ENCODE results near the gene XYLT1.

XYLT1 gene

DNA sequence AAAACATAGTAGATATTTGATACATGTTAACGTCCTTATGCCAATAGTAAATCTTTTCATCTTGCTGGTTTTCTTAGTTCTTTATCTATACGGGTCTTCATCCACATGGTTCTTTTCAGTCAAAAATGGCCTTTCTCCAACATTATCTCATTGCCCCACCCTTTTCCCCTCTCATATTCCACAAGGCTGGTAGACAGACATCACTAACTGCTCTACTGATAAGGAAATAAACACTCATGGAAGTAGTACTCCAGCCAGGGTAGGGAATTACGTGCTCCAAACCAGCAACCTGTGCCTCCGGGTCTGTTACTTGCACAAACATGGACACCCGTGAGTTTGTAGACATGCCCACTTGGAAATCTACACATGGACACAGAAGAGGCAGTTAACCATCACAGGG lies 141.4 kb downstream of the XYLT1 start:
- Histone ChIP-seq H3K27me3 (ENCODE audit: insufficient read depth, low read depth) (no peaks in the 10 kb centered on the region), H3K4me3 (IDR thresholded peaks at IDR 0.05; ENCODE audit: insufficient read depth, low read depth, low read length) (no peak overlapping the region), H3K4me1 (ENCODE audit: low read depth, poor library complexity, severe bottlenecking) (peaks cover 14% of the 10 kb centered on the region), H3K9ac (no peak overlapping the region), H4K20me1 (ENCODE audit: insufficient read depth) (no peaks in the 10 kb centered on the region), H3K36me3 (ENCODE audit: insufficient read depth) (no peaks in the 10 kb centered on the region), H3K79me2 (ENCODE audit: insufficient read depth, low read depth) (no peaks in the 10 kb centered on the region), H3K27ac (no peak overlapping the region), H2AFZ (ENCODE audit: low read depth) (no peak overlapping the region), H3K4me2 (no peak overlapping the region)
- TF ChIP-seq, protein P1, sequence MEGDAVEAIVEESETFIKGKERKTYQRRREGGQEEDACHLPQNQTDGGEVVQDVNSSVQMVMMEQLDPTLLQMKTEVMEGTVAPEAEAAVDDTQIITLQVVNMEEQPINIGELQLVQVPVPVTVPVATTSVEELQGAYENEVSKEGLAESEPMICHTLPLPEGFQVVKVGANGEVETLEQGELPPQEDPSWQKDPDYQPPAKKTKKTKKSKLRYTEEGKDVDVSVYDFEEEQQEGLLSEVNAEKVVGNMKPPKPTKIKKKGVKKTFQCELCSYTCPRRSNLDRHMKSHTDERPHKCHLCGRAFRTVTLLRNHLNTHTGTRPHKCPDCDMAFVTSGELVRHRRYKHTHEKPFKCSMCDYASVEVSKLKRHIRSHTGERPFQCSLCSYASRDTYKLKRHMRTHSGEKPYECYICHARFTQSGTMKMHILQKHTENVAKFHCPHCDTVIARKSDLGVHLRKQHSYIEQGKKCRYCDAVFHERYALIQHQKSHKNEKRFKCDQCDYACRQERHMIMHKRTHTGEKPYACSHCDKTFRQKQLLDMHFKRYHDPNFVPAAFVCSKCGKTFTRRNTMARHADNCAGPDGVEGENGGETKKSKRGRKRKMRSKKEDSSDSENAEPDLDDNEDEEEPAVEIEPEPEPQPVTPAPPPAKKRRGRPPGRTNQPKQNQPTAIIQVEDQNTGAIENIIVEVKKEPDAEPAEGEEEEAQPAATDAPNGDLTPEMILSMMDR (conservative IDR thresholded peaks at IDR 0.05; ENCODE audit: low read depth, low read length), result no peak

DNA sequence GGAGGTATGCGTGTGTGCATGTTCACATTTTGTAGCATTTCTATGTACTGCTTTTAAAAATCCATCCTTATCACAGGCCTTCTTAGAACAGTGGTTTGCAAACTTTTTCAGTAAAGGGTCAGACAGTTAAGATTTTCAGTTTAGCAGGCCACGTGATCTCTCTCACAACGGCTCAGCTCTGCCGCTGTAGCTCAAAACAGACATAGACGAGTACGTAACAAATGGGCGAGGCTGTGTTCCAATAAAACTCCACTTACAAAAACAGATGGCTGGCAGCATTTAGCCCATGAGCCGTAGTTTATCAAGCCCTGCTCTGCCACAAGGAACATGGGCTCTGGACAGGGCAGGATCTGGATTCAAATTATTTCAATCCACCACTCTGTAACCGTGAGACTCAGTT lies 141.8 kb downstream of the XYLT1 start:
- H3K4me2 ChIP-seq, result no peak overlapping the region
- no peaks in the 10 kb centered on the region for H3K36me3 ChIP-seq (ENCODE audit: insufficient read depth)
- H3K27me3 ChIP-seq (ENCODE audit: insufficient read depth, low read depth), result no peaks in the 10 kb centered on the region
- H3K4me1 ChIP-seq (ENCODE audit: low read depth, poor library complexity, severe bottlenecking), result peaks cover 14% of the 10 kb centered on the region
- H3K27ac ChIP-seq, result no peak overlapping the region
- H3K9ac ChIP-seq, result no peak overlapping the region
- no peaks in the 10 kb centered on the region for H4K20me1 ChIP-seq (ENCODE audit: insufficient read depth)
- TF ChIP-seq, protein P1 (conservative IDR thresholded peaks at IDR 0.05; ENCODE audit: low read depth, low read length), result no peak
- no peak overlapping the region for H3K4me3 ChIP-seq (IDR thresholded peaks at IDR 0.05; ENCODE audit: insufficient read depth, low read depth, low read length)
- H2AFZ ChIP-seq (ENCODE audit: low read depth), result no peak overlapping the region
- H3K79me2 ChIP-seq (ENCODE audit: insufficient read depth, low read depth), result no peaks in the 10 kb centered on the region

DNA sequence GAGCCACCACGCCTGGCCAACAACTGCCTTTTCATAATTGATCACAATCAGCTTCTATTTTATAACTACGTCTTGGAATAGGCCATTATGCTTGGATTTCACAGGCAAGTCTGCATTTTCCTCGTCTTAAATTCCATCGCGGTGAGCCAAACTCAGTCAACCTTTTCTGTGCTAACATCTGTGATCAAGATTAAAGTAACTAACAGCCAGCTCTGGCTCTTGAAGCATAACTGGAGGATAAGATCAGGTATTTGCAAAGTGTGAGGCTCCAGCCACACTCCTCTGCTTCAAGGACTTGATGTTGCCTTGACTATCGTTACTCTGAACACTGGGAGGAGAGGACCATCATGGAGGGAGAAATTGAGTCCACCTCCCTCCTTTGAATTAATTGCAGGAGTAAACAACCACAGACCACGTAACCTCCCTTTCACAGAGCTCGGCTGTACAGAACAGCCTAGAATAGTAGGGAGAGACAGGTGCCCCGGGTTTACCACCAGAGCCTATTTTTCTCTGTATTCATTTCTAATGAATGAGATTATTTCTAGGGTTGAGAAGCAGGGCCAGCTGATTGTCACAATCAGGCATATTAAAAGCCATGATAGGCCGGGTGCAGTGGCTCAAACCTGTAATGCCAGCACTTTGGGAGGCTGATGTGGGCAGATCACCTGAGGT lies 143.0 kb downstream of the XYLT1 start:
- TF ChIP-seq, protein P1 (conservative IDR thresholded peaks at IDR 0.05; ENCODE audit: low read depth, low read length), result no peak
- Histone ChIP-seq H3K4me3 (IDR thresholded peaks at IDR 0.05; ENCODE audit: insufficient read depth, low read depth, low read length) (no peak overlapping the region), H2AFZ (ENCODE audit: low read depth) (no peak overlapping the region), H4K20me1 (ENCODE audit: insufficient read depth) (no peaks in the 10 kb centered on the region), H3K27me3 (ENCODE audit: insufficient read depth, low read depth) (no peaks in the 10 kb centered on the region), H3K4me1 (ENCODE audit: low read depth, poor library complexity, severe bottlenecking) (peaks cover 14% of the 10 kb centered on the region), H3K9ac (no peak overlapping the region), H3K36me3 (ENCODE audit: insufficient read depth) (no peaks in the 10 kb centered on the region), H3K79me2 (ENCODE audit: insufficient read depth, low read depth) (no peaks in the 10 kb centered on the region), H3K4me2 (no peak overlapping the region; the same call in 1 of the 2 replicates), H3K27ac (no peak overlapping the region)

DNA sequence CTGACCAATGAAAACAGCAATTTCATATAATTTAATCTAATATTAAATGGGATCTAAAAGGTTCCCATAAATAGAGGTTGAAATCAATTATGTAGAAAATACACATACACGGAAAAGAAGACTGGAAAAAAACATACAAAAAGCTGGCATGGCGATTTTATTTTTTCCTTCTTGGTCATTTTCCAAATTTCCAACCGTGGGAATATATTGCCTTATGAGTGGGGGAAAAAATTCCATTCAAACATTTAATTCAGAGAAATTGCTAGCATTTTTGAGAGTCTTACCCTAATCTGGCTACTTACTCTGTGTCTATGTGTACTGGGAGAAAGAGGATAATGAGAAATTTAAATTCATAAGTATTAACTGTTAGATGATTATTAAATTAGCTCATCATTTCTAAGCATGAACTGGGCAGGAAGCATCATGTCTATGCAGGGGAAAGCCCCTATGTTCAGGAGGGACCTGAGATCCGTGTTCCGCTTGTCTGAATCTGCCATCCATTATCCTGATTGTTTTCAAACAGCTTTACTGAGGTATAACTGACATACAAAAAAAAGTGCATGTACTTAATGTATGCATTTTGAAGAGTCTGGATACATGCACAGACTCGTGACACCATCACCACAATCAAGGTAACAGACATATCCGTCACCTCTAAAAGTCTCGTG lies 145.2 kb downstream of the XYLT1 start:
- TF ChIP-seq, protein P1 (conservative IDR thresholded peaks at IDR 0.05; ENCODE audit: low read depth, low read length), result no peak

More for the DNA sequence above, 145.2 kb downstream of the XYLT1 start:
- no peaks in the 10 kb centered on the region for H3K79me2 ChIP-seq (ENCODE audit: insufficient read depth, low read depth)
- H3K27ac ChIP-seq, result no peak overlapping the region
- H2AFZ ChIP-seq (ENCODE audit: low read depth), result no peak overlapping the region
- H3K27me3 ChIP-seq (ENCODE audit: insufficient read depth, low read depth), result no peaks in the 10 kb centered on the region
- no peaks in the 10 kb centered on the region for H4K20me1 ChIP-seq (ENCODE audit: insufficient read depth)
- H3K4me2 ChIP-seq, result no peak overlapping the region
- H3K36me3 ChIP-seq (ENCODE audit: insufficient read depth), result no peaks in the 10 kb centered on the region
- peaks cover 14% of the 10 kb centered on the region for H3K4me1 ChIP-seq (ENCODE audit: low read depth, poor library complexity, severe bottlenecking)
- H3K4me3 ChIP-seq (IDR thresholded peaks at IDR 0.05; ENCODE audit: insufficient read depth, low read depth, low read length), result no peak overlapping the region
- no peak overlapping the region for H3K9ac ChIP-seq
